Measurements from ENCODE around the gene HSPBP1.

- TF ChIP-seq GATA2 (IDR thresholded peaks at IDR 0.05; ENCODE audit: low read depth, low read length) (no peak), GATA3 (IDR thresholded peaks at IDR 0.05; ENCODE audit: low read depth, low read length) (no peak)
These were observed 53.1 kb downstream of the HSPBP1 start for GRCh38 chr19:55226788-55227187.

Measured in SH-SY5Y (cell line).